Stimulated activated memory B cell treated with anti-CD40 and anti-IgM and Interleukin-4, amounts not matched to agents 10 μg/mL and 1 μg/mL and 100 μg/mL, for 72 hours (primary cell): ENCODE measurements around the gene SLC10A4.

Source experiments
- ATAC-seq: fragments of 150-1000 bp; cut with Tn5 transposase; 2 replicates; pipeline ENCODE4 v1.10.0; 2021
- H3K27ac Mint-ChIP-seq: one replicate; pipeline ENCODE4 v1.8.0; 2022; ENCODE audit warnings: mild to moderate bottlenecking, mixed read lengths
- H3K27me3 Mint-ChIP-seq: one replicate; pipeline ENCODE4 v1.8.0; 2022; ENCODE audit warnings: mixed read lengths
- H3K36me3 Mint-ChIP-seq: one replicate; pipeline ENCODE4 v1.8.0; 2022; ENCODE audit warnings: mixed read lengths
- H3K4me1 Mint-ChIP-seq: one replicate; pipeline ENCODE4 v1.8.0; 2022; ENCODE audit warnings: mixed read lengths
- H3K4me3 Mint-ChIP-seq: one replicate; pipeline ENCODE4 v1.8.0; 2022; ENCODE audit warnings: mild to moderate bottlenecking, moderate library complexity, mixed read lengths
- H3K9me3 Mint-ChIP-seq: one replicate; pipeline ENCODE4 v1.8.0; 2022; ENCODE audit warnings: mixed read lengths

Gene SLC10A4

DNA sequence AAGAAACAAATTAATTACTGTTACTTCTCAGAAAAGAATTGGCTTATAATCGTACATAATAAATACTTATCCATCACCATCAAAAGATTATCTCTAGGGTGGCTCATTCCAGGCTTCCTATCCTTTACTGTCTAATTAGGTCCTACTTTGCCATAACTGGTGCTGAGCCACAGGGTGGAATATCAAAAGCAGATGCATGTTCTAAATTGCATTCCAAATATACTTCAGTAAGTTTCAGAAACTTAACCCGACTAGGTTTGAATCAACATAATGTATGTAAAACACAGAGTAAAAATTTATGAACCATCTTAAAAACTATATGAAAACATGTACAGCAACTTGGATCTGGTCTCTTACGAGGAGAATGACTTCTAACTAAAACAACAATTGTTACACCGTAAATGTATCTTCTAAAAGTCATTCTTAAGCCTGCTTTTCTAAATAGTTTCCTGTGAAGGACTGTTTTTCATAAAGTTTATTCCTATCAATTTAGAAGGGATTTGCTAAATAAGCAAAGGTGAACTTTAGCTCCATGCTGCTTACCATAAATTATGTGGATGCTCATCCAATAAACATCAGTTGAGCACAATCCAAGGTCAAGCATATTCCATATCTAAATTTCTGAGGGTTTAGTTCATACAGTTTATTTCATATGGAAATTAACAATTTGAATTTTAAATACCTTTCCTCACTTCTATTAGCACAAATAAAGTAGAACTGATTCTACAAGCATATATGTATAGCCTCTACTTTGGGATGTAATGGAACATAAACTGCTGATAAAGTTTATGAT, 20.3 kb downstream of the SLC10A4 start:
- H3K27ac Mint-ChIP-seq = no peak overlapping the region

GRCh38 chr4:48504026-48504330, 20.8 kb downstream of the SLC10A4 start:
- Mint-ChIP-seq H3K4me1 (no peaks in the 10 kb centered on the region), H3K9me3 (no peaks in the 10 kb centered on the region), H3K27me3 (no peaks in the 10 kb centered on the region), H3K27ac (no peak overlapping the region), H3K36me3 (peaks cover 26% of the 10 kb centered on the region), H3K4me3 (no peak overlapping the region)
- no peak for ATAC-seq

More for the DNA sequence above, 20.3 kb downstream of the SLC10A4 start:
- Mint-ChIP-seq H3K4me3 (no peak overlapping the region), H3K4me1 (no peaks in the 10 kb centered on the region), H3K27me3 (no peaks in the 10 kb centered on the region), H3K36me3 (peaks cover 26% of the 10 kb centered on the region), H3K9me3 (no peaks in the 10 kb centered on the region)
- ATAC-seq = no peak

DNA sequence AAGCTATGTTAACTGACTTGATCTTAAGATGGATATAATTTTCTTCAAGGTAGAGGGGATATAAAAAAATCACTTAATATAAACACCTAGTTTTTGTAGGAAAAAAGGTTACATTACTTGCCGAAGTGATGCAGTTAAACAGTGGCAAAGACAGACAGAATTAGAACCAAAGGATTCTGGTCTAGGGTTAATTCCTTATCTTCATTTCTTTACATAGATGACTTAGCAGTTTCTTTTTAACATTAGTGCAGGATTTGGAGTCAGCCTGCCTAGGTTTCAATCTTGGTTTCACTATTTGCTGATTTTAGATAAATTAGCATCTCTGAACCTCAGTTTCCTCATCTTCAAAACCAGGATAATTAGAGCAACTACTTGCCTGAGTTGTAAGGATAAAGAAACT, 21.2 kb downstream of the SLC10A4 start:
- H3K27me3 Mint-ChIP-seq = no peaks in the 10 kb centered on the region
- no peak for ATAC-seq
- H3K36me3 Mint-ChIP-seq = peaks cover 25% of the 10 kb centered on the region
- no peak overlapping the region for H3K27ac Mint-ChIP-seq
- no peaks in the 10 kb centered on the region for H3K4me1 Mint-ChIP-seq
- no peak overlapping the region for H3K4me3 Mint-ChIP-seq
- no peaks in the 10 kb centered on the region for H3K9me3 Mint-ChIP-seq

- Mint-ChIP-seq H3K4me3 (no peak overlapping the region), H3K9me3 (no peaks in the 10 kb centered on the region), H3K4me1 (no peaks in the 10 kb centered on the region), H3K27ac (no peak overlapping the region), H3K27me3 (no peaks in the 10 kb centered on the region), H3K36me3 (peaks cover 20% of the 10 kb centered on the region)
- no peak for ATAC-seq
Measured at GRCh38 chr4:48506716-48507115, 23.6 kb downstream of the SLC10A4 start.

DNA sequence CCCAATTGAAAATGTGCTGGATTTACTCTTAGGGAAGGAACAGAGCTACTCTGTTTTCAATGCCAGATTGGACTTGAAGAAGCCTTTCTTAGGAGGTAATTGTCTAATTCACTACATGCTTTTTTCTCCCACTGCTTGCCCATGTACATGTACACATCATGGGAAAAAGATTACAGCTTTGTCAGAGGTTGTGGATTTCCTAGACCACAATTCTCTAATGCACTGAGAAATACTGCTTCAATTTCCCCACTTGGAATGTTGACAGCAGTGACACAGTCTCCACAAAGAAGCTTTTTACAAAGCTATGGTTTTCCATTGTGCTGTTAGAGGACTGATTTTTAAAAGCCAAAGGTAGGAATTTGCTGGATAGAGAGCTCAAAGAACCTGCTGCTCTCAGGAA, 26.4 kb downstream of the SLC10A4 start:
- Mint-ChIP-seq H3K27me3 (no peaks in the 10 kb centered on the region), H3K9me3 (no peaks in the 10 kb centered on the region), H3K36me3 (peaks cover 30% of the 10 kb centered on the region), H3K4me3 (no peak overlapping the region), H3K4me1 (no peaks in the 10 kb centered on the region), H3K27ac (no peak overlapping the region)
- ATAC-seq = no peak

GRCh38 chr4:48518143-48518542, 35.0 kb downstream of the SLC10A4 start:
- H3K27ac Mint-ChIP-seq = no peak overlapping the region
- no peaks in the 10 kb centered on the region for H3K9me3 Mint-ChIP-seq
- H3K27me3 Mint-ChIP-seq = no peaks in the 10 kb centered on the region
- no peaks in the 10 kb centered on the region for H3K4me1 Mint-ChIP-seq
- peaks cover 65% of the 10 kb centered on the region for H3K36me3 Mint-ChIP-seq
- no peak overlapping the region for H3K4me3 Mint-ChIP-seq
- no peak for ATAC-seq

DNA sequence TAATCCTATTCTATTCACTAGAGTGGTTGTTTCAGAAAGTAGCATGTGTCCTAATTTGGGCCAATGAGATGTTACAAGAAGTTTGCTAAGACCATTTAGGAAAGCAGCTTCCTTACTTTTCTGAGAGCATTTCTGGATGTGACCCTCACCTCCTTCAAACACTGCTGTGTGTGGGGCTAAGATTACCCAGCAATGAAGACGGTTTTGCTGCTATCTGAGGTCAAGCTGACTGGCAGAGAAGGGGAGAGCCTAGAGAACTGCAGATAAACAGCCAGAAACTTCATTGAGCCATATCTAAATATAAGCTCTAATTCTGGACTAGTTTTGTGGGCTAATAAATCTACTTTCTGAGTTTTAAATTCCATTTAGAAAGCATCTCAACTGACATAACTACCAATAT, 43.3 kb downstream of the SLC10A4 start:
- no peak for ATAC-seq
- no peak overlapping the region for H3K4me3 Mint-ChIP-seq
- H3K4me1 Mint-ChIP-seq = no peaks in the 10 kb centered on the region
- H3K9me3 Mint-ChIP-seq = no peaks in the 10 kb centered on the region
- H3K36me3 Mint-ChIP-seq = peaks cover 81% of the 10 kb centered on the region
- H3K27ac Mint-ChIP-seq = no peak overlapping the region
- no peaks in the 10 kb centered on the region for H3K27me3 Mint-ChIP-seq

DNA sequence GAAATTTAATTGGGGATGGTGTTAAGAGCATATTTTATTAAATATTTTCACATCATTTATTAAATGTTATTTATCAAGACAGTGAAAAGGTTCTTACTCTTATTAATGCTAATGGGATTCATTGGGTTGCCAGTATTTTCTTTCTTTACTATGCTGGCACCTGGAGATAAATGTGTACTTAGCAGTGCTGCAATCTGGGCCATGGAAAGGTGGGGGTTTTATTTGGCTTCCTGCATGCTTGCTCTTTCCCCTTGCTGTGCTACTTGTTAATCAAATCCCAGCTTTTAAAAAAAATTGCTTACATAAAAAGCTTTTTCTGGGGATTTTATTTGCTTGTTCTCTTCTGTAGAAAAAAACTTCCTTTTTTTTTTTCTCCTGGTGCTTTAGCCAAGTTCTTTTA, 55.2 kb downstream of the SLC10A4 start:
- no peaks in the 10 kb centered on the region for H3K27me3 Mint-ChIP-seq
- H3K4me3 Mint-ChIP-seq = no peak overlapping the region
- H3K36me3 Mint-ChIP-seq = peaks cover 54% of the 10 kb centered on the region
- no peaks in the 10 kb centered on the region for H3K9me3 Mint-ChIP-seq
- H3K27ac Mint-ChIP-seq = peak overlapping the region; percentile 25
- no peak for ATAC-seq
- no peaks in the 10 kb centered on the region for H3K4me1 Mint-ChIP-seq
